ENCODE results near the gene CYLD.

Gene CYLD

GRCh38 chr16:50809561-50809960 lies 67.7 kb downstream of the CYLD start:
- H3K9ac ChIP-seq (ENCODE audit: low read length) = no peak overlapping the region
- TF ChIP-seq CTCF (IDR thresholded peaks at IDR 0.05; ENCODE audit: low read length) = no peak
- TF ChIP-seq EZH2 (IDR thresholded peaks at IDR 0.05; ENCODE audit: borderline replicate concordance, low read length) = no peak
- H4K20me1 ChIP-seq (ENCODE audit: insufficient read depth, low read length) = no peaks in the 10 kb centered on the region
- no peaks in the 10 kb centered on the region for H3F3A ChIP-seq (ENCODE audit: insufficient read depth, low read length)
- H3K36me3 ChIP-seq (ENCODE audit: insufficient read depth, low read length) = no peaks in the 10 kb centered on the region
- H3K4me3 ChIP-seq (ENCODE audit: low read depth, low read length, poor library complexity, severe bottlenecking) = no peak overlapping the region
- H3K9me2 ChIP-seq (ENCODE audit: low read depth, low read length) = no peaks in the 10 kb centered on the region
- no peak overlapping the region for H3K4me2 ChIP-seq (ENCODE audit: low read length)
- no peaks in the 10 kb centered on the region for H3K4me1 ChIP-seq (ENCODE audit: insufficient read depth, low read length, severe bottlenecking)
- no peak overlapping the region for H3K27ac ChIP-seq (ENCODE audit: low read depth, low read length, poor library complexity, severe bottlenecking)
- H3K9me3 ChIP-seq (ENCODE audit: low read length) = no peaks in the 10 kb centered on the region
- no peaks in the 10 kb centered on the region for H3K79me2 ChIP-seq (ENCODE audit: insufficient read depth, low read length)
- H3K27me3 ChIP-seq (ENCODE audit: insufficient read depth, low read length) = 0 out of 2 replicates have a peak, but pooled peaks cover 3% of the 10 kb centered on the region
- no peak overlapping the region for H2AFZ ChIP-seq (ENCODE audit: low read length)

- H3K9me2 ChIP-seq (ENCODE audit: low read depth, low read length) = no peaks in the 10 kb centered on the region
- TF ChIP-seq CTCF (IDR thresholded peaks at IDR 0.05; ENCODE audit: low read length) = no peak
Observed at GRCh38 chr16:50810241-50810965, 68.5 kb downstream of the CYLD start.

DNA sequence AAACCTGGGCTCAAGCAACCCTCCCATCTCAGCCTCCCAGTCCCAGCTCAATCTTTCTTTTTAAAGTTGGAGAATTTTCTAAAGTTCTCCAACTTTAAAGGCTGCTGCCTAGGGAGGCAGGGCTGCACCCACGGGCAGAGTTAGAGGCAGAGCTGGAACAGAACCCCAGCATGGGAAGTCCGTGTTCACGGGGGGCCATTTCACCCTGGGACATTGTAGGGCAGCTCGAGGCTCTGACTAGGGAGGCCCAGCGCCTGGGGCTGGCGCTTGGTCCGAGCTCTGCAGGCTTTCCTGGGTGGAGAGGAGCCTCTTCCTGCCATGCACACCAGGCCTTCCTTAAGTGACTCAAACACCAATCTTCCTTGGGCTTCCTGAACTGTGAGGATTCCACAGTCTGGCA lies 70.2 kb downstream of the CYLD start:
- H3K9me2 ChIP-seq (ENCODE audit: low read depth, low read length) = no peaks in the 10 kb centered on the region
- no peaks in the 10 kb centered on the region for H3K9me3 ChIP-seq (ENCODE audit: low read length)
- no peaks in the 10 kb centered on the region for H3K36me3 ChIP-seq (ENCODE audit: insufficient read depth, low read length)
- H3K27ac ChIP-seq (ENCODE audit: low read depth, low read length, poor library complexity, severe bottlenecking) = no peak overlapping the region
- peaks cover 3% of the 10 kb centered on the region; the same call in 1 of the 2 replicates for H3K27me3 ChIP-seq (ENCODE audit: insufficient read depth, low read length)
- no peaks in the 10 kb centered on the region for H3F3A ChIP-seq (ENCODE audit: insufficient read depth, low read length)
- no peaks in the 10 kb centered on the region for H3K79me2 ChIP-seq (ENCODE audit: insufficient read depth, low read length)
- H3K9ac ChIP-seq (ENCODE audit: low read length) = no peak overlapping the region
- H4K20me1 ChIP-seq (ENCODE audit: insufficient read depth, low read length) = no peaks in the 10 kb centered on the region
- H3K4me3 ChIP-seq (ENCODE audit: low read depth, low read length, poor library complexity, severe bottlenecking) = no peak overlapping the region
- no peaks in the 10 kb centered on the region for H3K4me1 ChIP-seq (ENCODE audit: insufficient read depth, low read length, severe bottlenecking)
- H2AFZ ChIP-seq (ENCODE audit: low read length) = no peak overlapping the region
- no peak overlapping the region for H3K4me2 ChIP-seq (ENCODE audit: low read length)
- TF ChIP-seq EZH2 (IDR thresholded peaks at IDR 0.05; ENCODE audit: borderline replicate concordance, low read length) (no peak), CTCF (IDR thresholded peaks at IDR 0.05; ENCODE audit: low read length) (no peak)

More at GRCh38 chr16:50810241-50810965, 68.5 kb downstream of the CYLD start:
- H3K9ac ChIP-seq (ENCODE audit: low read length) = no peak overlapping the region
- no peaks in the 10 kb centered on the region for H4K20me1 ChIP-seq (ENCODE audit: insufficient read depth, low read length)
- no peak overlapping the region for H3K27ac ChIP-seq (ENCODE audit: low read depth, low read length, poor library complexity, severe bottlenecking)
- no peaks in the 10 kb centered on the region for H3K4me1 ChIP-seq (ENCODE audit: insufficient read depth, low read length, severe bottlenecking)
- 0 out of 2 replicates have a peak, but pooled peaks cover 3% of the 10 kb centered on the region for H3K27me3 ChIP-seq (ENCODE audit: insufficient read depth, low read length)
- no peaks in the 10 kb centered on the region for H3K9me3 ChIP-seq (ENCODE audit: low read length)
- H3K79me2 ChIP-seq (ENCODE audit: insufficient read depth, low read length) = no peaks in the 10 kb centered on the region
- H3K36me3 ChIP-seq (ENCODE audit: insufficient read depth, low read length) = no peaks in the 10 kb centered on the region
- H3K4me3 ChIP-seq (ENCODE audit: low read depth, low read length, poor library complexity, severe bottlenecking) = no peak overlapping the region
- H3F3A ChIP-seq (ENCODE audit: insufficient read depth, low read length) = no peaks in the 10 kb centered on the region
- no peak overlapping the region for H2AFZ ChIP-seq (ENCODE audit: low read length)
- no peak overlapping the region for H3K4me2 ChIP-seq (ENCODE audit: low read length)
